Lung microvascular endothelial cell (primary cell): Measurements from ENCODE around the gene CFP. TPM values are rescaled to one million over a fixed set of nuclear protein-coding genes. Genes with fewer than 3 reads are reported as not detected.
"Not testable (repeated sequence)": the region's sequence is repeated elsewhere in the genome, so short reads cannot be mapped to it uniquely, and the experiment has no call there.

Experiments used
- DNase-seq, 2 donors: peaks; one replicate each; pipeline versions ENCODE4 v3.0.0 to v3.0.0-alpha.2; 2010; ENCODE audit warnings: low read depth in 2 of 2
- total RNA-seq: library from RNA; depleted of rRNA; stranded (reverse); fragments of >200 nt; gene quantifications from 2 replicates; pipeline ENCODE4 v1.2.1, GENCODE V29; 2014

CFP gene
- under 0.01 and 0.22 TPM in 2 replicates for total RNA-seq

DNA sequence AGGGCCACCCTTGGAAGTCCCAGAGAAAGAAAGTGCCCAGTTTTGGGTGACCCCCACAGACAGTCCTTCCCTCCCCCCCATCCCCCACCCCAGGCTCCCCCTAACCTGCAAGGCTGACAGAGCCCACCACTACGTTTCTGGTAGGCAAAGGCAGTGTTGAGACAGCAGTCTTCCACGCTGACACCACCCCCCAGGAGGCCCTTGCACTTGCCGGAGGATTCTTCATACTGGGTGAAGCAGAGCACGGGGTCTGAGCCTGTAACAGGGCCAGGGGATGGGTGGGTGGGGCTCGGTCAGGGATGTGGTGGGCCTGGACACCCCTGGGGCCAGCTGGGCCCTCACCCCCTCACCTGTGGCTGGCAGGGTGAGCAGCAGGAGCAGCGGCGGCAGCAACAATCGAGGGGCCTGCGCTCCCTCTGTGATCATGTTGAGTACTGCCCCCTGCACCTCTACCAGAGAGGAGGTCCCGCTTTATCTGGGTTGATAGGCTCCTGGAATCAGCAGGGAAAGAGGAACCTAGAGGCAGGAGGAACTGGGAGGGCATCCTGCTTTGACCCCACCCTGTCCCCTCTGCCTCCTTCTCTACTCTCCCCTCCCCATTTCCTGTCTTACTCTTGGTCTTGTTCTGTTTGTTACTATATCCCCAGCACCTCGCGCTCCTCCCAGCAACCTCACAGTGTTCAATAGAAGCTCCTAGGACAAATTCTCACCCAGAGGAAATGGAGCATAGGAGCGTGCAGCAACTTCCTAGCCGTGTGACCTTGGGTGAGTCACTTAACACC lies at the start of gene CFP:
TSS of gene CFP (minus strand) at position 512 of the 782 bp plus-strand sequence. CDS start at position 426, 86 bp downstream.
- DNase-seq: no peak

- not testable (repeated sequence) for DNase-seq
Measured at GRCh38 chrX:47675959-47676859, 46.5 kb upstream of the CFP start.

GRCh38 chrX:47674776-47675175 lies 45.0 kb upstream of the CFP start:
- no peak for DNase-seq

DNA sequence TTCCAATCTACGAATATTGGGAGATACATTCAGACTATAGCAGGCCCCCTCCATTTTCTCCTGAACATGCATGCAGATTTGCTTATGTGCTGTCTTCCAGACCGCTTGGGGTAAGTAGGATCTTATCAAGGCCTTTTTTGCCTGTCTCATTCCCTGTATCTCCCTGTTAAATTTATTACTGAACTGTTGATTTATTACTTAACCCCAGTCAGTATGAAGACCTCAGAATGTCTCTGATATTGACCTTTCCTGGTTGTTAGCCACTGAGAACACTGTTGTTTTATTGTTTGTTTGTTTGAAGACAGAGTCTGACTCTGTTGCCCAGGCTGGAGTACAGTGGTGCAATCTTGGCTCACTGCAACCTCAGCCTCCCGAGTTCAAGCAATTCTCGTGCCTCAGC lies 36.1 kb upstream of the CFP start:
- DNase-seq: not testable (repeated sequence)

DNA sequence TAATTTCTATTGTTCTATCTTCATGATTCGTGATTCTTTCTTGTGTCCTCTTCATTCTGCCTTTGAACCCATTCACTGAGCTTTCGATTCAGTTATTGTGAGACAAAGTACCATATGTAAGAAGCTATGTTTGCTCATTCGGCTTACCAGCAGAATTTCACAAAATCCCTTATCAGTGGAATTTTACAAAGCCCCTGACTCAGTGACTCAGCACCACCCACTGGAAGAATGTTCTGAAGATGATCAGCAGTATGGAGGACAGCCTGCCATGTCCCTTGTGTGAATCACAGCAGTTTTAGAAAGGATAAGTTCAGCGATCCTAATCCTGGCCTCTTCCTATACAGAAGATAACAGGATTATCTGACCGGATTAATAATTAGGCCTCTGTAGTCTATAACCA lies 35.0 kb upstream of the CFP start:
- no peak for DNase-seq

GRCh38 chrX:47662144-47662657 lies 32.5 kb upstream of the CFP start:
- DNase-seq: peak in 1 of 2 donors; percentile 53

GRCh38 chrX:47661539-47661938 lies 31.8 kb upstream of the CFP start:
- no peak for DNase-seq

- DNase-seq: no peak
Measured at GRCh38 chrX:47659421-47659726, 29.6 kb upstream of the CFP start.

DNA sequence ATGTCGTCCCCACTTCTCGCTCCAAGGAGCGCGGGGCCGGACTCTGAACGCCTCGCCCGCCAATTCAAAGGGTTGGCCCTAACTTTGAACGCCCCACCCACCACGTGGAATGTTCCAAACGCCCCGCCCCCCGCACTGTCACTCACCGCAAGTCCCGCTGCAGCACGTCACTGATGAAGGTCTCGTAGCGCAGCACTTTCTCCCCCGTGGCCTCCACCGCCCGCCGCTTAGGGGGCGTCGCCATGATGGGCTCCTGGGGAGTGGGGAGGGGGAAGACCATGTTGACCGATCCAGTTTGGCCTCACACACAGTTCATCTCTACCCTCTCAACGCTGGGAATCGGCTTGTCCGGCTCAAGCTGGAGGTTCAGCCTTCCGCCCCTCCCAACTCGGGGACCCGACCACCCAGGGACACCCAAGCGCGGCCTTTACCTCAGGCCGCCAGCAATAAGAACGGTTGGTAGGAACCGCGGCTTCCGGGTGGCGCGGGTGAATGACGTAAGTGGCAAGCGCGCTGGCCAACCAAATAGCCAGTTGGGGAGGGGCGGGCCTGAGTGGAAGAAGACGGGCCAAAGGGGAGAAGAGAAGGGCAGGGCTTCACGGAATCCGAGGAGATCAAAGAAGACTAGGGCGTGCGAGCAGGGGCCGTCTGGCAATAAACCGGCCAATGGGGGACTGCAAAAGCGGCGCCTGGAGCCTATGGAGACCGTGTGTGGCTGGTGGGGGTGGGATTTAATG lies 29.1 kb upstream of the CFP start, which contains the start of gene UXT:
TSS of gene UXT (minus strand) at position 497 of the 737 bp plus-strand sequence. CDS start at position 244, 253 bp downstream.
- peak; percentile 92 to 93 for DNase-seq

DNA sequence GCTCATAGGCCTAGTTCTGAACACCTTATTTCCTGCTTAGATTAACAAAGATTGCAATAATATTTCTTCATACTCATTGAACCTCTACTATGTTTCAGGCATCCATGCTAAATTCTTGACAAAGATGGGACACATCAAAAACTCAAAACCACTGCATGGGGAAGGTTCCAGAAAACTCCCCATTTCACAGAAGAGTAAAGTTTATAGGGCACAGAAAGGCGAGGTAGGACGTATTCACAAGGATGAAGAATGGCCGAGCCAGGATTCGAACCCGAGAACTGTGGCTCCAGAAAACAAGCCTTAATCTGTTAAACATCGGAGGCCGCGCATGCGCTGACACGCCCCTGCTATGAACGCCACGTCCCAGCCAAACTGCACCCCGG lies 28.6 kb upstream of the CFP start:
- DNase-seq: no peak

DNA sequence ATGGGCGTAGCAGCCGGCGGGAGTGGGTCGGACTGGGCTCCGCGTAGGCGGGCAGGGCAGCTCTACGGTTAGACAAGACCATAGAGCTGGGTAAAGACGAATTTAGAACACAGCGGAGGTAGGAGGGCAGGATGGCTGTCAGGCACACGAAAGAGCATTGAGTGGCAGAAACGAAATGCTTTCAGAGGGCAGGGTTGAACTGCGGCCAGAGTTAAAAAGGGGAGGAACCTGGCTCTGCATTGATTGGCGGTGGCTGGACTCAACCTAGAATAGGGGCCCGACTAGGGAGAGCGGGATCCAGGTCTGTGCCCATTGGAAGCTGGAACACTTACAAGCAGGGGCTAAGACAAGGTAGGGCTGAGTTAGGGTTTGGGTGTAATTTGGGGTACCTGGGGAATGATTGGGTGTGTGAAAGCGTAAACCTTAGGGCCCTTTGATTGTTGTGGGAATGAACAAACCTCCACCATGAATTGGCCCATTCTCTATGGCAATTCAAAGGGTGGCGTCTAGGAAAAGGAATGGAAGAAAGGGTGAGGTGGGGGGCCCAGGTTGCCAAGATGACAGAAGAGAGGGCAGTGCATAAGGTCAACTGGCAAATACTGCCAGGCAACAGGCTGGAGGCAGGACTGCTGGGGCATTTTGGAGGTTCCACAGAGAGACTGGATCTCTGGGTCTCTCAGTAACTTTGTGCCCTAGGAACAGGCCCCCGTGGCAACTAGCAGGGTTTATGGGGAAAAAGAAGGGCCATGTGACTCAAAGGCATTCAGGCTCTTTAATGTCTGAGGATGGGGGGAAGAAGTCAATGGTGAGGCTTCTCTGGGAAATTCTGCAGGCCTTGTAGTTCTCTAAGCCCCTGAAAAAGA lies 21.5 kb upstream of the CFP start:
- no peak for DNase-seq

DNA sequence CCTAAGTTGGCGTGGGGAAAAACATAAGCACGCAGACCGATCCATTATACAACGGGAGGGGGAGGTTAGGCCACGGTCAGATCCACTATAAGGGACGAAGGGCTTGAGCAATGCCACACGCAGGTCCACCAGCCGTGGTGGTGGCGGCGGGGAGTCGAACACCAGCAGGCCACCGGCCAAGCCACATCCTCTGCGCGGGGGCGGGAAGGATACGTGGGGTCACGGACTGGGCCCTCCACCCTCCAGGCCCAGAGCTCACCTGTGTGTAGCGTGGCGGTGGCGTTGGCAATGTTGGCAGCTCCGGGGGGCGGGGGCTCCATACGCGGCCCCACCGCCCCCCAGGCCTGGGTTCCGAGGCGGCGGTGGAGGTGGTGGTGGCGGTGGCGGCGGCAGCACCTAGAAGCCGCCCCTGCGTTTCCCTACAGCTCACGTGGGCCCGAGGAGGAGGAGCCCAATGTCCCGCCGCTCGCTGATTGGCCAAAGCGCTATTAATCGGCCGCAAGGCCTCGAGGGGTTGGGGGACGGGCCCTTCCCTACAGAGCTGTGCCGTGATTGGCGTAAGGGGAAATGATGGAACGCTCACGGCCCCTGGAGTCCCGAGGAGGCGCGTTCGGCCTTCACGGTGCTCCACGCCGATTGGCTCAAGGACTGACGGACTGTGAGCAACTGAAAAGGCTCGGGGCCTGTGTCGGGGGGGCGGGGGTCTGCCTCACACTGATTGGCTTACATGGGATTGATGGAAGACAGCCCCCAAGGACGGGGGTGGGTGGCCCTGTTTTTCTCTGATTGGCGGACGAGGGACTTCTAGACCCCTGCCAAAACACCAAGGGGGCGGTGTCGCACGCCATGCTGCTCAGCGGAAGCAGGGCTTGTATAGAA lies 20.7 kb upstream of the CFP start, which contains the start of gene ELK1:
TSS of gene ELK1 (minus strand) at position 400 of the 879 bp plus-strand sequence. CDS start 9,122 bp downstream, outside the sequence.
- peak; percentile 98 to 99 for DNase-seq

GRCh38 chrX:47649781-47650163 lies 20.0 kb upstream of the CFP start:
- no peak for DNase-seq

DNA sequence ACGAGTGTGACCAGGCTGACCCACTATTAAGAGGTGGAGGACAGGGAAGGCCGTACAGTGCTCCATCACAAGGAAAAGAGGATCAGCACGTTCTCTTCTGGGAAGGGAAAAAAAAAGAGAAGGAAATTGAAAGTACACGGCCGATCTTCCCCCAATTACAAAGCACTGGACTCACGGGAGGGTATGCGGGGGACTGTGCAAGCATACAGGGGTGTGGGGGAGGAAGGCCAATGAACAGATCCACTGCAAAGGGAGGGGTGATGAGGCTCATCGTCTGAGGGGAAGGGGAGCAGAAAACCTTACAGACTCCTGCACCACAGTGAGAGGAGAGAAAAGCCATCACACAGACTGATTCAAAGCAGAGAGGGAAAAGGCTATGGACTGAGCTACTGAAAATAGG lies 19.5 kb upstream of the CFP start:
- no peak for DNase-seq

DNA sequence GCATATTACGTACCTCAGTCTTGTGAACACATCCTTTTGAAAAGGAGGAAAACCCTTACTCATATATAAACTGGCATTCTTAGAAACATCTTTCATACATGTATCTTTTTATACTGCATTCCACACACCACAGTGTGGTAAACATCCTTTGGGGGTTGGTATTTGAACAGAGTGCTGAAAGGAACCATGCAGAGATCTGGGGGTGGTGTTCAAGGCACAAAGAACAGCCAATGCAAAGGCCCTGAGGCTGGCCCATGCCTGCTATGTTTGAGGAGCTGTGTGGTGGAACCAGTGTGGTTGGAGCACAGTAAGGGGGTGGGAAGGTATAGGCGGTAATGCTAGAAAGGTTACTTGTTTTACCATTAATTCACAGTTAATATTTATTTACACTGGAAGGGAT lies 18.6 kb upstream of the CFP start:
- no peak for DNase-seq

DNA sequence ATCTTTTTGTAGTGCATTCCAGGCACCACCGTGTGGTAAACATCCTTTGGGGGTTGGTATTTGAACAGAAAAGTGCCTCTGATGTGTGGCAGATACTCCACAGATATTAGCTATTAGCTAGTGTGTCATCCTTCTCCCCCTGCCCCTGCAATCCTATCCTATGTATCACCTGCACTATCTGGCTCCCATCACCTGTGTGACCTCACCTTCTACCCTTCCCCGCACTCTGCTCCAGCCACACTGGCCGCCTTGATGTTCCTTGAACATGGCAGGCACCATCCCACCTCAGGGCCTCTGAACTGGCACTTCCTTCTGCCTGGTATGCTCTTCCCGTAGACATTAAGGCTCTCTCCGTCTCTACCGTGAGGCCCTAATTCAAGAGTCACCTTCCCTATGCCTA lies 16.9 kb upstream of the CFP start:
- DNase-seq: no peak

DNA sequence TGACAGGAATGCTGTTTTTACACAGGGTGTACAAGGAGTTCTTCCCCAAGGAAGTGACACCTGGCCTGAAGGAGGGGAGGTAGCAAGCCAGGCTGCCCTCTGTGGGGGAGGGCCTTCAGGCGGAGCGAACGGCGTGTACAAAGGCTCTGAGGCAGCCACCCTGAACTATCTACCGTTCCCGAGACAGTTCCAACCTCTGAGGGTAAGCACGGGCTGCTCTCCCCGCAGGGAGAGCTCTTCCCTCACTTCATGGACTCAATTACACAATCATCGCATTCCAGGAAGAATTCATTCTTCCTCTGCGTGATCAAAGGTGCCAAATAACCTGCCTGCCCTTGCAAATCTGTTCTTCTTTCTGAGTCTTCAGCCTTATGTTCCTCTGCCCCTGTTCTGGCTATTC lies 15.8 kb upstream of the CFP start:
- no peak for DNase-seq

- peak; percentile 59 to 65 for DNase-seq
Measured at GRCh38 chrX:47644557-47645091, 14.9 kb upstream of the CFP start.

DNA sequence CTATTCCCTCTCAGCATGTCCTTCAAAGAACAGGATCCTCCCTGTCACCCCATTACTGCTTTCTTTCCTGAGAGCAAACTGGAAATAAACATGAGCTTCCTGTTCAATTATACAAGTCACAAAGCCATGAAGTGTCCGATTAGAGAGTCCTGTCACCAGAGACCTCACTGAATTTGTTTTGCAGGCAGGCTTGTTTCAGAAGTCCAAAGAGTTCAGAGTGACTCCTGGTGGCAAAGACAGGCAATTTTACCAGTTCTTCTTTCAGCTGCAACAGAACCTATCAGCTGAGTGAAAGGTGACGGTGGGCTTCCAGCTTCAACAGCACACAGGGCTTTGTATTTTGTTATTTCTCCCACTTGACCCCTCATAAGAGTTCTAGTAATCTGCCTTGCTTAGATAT lies 14.2 kb upstream of the CFP start:
- DNase-seq: peak; percentile 63 to 71
